GM18861 (cell line): ENCODE measurements around the gene ATP2A3.

ENCODE experiments used
- ATAC-seq: cut with Tn5 transposase; IDR thresholded peaks from one replicate; pipeline ENCODE4 v1.9.1; 2021; ENCODE audit not compliant: unreplicated experiment

The ATP2A3 gene

GRCh38 chr17:3929764-3930163 lies 34.5 kb downstream of the ATP2A3 start:
- ATAC-seq, result no peak

- ATAC-seq, result no peak
Observed at GRCh38 chr17:3929181-3929580, 35.1 kb downstream of the ATP2A3 start.

DNA sequence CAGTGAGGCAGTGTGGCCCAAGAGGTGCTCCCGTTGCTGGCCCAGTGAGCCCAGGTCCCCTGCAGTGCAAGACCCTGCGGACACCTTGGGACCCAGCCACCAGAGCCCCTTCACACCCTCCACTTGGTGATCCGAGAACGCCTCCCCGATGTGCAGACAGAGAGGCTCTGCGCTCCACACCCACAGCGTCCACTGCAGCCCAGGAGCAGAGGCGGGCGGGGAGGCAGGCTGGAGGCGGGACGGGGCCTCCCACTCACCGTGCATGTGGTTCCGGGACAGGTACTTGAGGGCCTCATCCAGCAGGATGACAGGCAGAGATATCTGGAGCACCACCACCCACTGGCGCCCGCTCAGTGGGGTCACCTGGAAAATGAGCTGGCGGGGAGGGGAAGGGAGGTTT lies 35.8 kb downstream of the ATP2A3 start:
- no peak for ATAC-seq

DNA sequence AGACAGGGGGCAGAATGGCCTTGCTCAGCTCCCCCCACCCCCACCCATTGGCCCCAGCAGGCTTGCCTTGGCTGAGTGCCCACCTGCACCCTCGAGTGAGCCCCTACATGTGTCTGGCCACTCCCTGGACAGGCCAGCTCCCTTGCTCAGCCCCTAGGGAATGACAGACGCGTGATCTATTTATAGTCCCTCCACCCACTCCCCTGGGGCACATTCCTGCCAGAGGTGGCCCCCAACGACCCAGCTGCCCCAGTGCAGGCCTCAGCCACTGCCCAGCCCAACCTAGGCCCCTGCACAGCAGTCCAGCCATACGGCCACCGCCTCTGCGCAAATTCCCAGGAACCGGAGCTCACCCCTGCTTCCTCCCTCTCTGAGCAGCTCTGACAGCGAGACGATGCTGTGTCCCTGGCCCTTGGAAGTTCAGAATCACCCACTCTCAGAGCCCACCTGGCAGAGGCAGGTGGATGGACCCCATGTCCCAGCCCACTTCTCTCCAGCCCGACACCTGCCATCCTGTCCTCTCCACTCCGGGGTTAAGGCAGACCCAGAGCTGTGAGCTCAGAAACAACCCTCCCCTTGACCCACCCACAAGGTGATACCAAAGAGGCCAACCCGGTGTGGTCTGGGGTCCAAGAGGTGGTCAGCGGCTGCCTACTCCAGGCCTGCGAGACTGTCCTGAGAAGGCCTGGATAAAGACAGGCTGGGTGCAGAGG lies 36.5 kb downstream of the ATP2A3 start:
- no peak for ATAC-seq

DNA sequence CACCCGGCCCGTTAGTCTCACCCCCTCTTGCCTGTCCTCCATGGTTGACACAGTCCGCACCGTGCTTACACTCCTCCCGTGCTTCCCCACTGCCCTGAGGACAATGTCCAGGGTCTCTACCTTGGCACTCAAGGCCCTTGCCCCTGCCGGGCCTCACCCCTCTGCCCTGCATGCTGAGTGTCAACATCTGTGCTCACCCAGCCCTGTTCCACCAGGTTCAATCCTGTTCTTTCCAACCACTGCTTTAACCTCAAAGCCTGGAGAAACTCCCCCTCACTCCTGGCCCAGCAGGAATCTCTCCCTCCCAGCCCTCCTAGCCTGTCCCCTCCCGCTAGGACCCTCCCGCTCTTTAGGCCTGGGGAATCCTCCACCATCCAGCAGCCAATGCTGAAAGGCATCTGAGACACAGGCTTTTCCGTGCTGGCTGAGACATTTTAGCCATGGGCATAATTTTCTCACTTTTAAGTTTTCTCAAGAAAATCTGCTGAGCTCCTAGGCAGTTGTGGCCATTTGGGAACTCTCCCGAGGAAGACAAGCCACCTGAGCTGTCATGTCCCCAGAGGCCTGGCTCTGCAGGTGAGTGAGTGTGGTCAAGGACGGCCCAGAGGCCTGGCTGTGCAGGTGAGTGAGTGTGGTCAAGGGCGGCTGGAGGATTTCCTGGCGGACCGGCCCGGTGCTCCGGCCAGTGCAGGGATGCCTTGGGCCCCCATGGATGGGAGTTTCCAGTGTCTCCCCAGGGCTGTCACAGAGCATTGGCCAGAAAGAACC lies 37.2 kb downstream of the ATP2A3 start:
- ATAC-seq, result no peak

DNA sequence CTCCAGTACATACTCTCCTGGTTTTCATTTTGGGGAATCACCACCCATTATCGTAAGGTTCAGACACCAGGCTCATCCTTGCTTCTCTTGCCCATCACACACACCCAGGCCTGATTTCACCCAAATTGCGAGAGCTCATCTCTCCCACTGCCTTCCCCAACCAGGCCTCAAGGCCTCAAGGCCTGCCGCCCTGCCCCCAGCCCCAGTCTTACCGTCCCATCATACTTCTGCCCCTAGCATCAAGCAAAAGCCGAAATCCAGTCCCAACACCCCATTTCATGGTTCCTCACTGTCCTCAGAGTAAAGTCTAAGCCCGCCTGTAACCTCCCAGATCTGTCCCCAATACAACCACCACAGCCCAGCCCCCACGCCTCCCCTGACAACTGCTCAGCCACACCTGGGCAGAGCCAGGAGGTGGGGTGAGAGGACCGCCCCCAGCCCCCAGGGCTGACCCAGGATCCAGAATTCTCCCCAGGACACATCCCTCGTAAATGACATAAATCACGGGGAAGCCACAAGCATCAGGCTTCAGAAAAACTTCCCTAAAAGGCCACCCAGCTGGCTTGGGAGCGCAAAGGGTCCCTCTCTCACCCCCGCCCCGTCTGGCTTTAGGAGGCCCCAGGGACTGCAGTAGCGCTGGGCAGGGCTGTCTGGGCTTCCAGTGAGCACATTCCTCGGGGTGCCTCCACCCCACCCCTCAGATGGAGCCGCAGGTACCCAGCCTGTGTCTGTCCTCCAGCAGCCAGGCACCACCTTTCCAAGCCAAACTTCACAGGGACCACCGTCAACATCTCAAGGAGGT lies 38.4 kb downstream of the ATP2A3 start:
- no peak for ATAC-seq

GRCh38 chr17:3924512-3925350 lies 39.5 kb downstream of the ATP2A3 start:
- ATAC-seq, result no peak

DNA sequence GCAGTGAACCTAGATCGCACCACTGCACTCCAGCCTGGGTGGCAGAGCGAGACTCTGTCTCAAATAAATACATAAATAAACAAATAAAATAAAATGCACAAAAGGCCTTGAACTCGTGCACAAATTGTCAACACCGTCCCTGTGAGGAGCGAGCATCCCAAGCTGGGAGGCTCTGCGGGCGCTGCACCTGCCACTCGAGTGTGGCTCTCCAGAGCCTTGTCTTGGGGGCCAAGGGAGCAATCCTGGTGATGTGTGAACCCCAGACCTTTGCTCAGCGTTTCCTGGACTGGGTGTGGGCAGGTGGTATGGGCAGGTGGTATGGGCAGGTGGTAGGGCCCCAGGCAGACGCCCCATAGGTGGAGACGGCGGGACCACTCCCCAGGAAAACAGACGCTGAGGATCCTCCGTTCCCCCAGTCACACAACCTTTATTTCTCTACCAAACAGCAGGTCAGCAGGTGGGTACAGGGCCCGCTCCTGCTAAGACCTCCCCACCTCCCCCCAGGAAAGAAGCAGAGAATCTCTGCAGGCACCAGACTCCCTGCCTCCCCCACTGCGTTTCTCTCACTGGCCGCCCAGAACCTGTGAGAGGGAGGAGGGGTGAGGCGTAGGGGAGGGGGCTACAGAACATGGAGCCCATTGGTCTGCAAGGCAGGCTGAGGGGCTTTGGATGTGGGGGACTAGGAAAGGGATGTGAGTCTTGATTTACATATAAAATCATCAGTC lies 40.6 kb downstream of the ATP2A3 start:
- no peak for ATAC-seq

GRCh38 chr17:3922765-3923164 lies 41.5 kb downstream of the ATP2A3 start:
- ATAC-seq, result no peak

GRCh38 chr17:3921502-3922319 lies 42.5 kb downstream of the ATP2A3 start:
- ATAC-seq, result no peak

- ATAC-seq, result no peak
Observed at GRCh38 chr17:3921006-3921405, 43.2 kb downstream of the ATP2A3 start.

- ATAC-seq, result no peak
Observed at GRCh38 chr17:3919123-3919624, 45.1 kb downstream of the ATP2A3 start.

DNA sequence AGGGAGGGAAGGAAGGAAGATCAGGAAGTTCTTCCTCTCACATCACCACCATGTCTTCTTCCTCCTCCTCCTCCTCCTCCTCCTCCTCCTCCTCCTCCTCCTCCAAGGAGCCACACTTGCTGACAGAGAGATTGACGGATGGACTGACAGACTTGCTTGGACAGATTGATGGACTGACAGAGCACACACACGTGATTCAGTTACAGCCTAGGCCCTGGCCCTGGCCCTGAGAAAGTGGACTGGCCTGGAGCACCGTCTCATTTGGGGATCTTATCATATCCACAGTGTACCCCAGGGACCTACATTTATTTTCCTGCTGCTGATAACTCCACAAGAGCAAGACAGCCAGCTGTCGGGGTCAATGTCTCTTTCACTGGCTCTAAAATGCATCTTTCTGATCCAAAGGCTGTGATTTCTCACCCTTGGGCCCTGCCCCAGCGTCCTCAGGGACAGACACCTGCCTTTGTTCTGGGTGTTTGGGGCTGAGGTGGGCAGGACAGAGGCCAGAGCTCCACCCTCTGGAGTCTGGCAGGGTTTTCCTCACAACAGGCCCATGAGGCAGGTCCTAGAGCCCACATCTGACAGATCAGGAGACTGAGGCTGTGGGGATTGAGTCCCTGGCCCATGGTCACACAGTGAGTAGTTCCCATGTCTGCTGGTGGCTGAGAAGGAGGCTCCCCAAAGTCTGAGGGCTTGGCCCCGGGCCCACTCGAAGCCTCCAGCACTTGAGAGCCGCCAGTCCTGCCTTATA lies 45.7 kb downstream of the ATP2A3 start:
- ATAC-seq, result no peak

GRCh38 chr17:3917391-3917931 lies 46.8 kb downstream of the ATP2A3 start:
- no peak for ATAC-seq

DNA sequence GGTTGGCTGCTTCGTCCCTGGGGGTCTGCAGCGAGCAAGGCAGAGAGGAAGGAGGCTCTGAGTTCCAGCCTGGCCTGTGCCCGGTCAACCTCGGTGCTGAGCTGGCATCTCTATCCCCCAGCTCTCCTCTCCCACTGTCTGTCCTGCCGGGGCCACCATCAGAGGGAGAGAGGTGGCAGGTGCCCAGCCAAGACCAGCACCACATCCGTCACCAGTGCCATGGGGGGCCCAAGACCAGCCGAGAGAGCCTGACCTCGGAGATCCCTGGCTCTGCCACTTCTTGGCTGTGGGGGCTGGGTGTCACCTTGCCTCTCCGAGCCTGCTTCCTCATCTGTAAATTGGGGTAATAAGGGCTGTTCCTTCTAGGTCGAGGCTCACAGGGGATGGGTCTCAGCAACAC lies 47.4 kb downstream of the ATP2A3 start:
- ATAC-seq, result no peak

GRCh38 chr17:3915995-3916696 lies 48.1 kb downstream of the ATP2A3 start, which contains the start of gene P2RX1:
TSS of gene P2RX1 (minus strand) at chr17:3916465. CDS start at chr17:3916225, 240 bp downstream.
- ATAC-seq, result no peak

- no peak for ATAC-seq
Observed at GRCh38 chr17:3915581-3915994, 48.6 kb downstream of the ATP2A3 start.
